ENCODE results near the gene PRKCD. TPM values are rescaled to one million over a fixed set of nuclear protein-coding genes. Genes with fewer than 3 reads are reported as not detected.

The PRKCD gene
- total RNA-seq, 2 donors from 2014 or later, result 15.5 to 16.9 TPM

DNA sequence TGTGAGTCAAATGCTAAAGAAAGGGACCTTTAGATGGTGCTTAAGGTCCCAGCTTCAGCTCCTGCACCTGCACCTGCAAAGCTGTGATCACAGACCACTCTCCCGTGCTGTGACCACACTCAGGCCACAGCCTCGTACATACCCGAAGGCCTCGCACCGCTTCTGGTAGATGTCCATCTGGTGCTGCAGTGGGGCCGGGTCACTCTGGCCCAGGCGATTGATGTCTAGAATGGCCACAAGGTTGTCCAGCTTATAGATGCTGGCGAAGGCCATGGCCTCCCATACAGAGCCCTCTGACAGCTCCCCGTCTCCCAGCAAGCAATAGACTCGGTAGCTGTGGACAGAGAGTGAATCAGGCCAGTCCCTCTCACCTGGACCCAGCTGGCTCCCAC lies 73.8 kb downstream of the PRKCD start:
- 97 to 98% methylated on average over 9 to 10 of the region's 10 CpGs for WGBS, 2 donors
- TF ChIP-seq POLR2A (IDR thresholded peaks at IDR 0.05), result no peak
- TF ChIP-seq, protein P1, sequence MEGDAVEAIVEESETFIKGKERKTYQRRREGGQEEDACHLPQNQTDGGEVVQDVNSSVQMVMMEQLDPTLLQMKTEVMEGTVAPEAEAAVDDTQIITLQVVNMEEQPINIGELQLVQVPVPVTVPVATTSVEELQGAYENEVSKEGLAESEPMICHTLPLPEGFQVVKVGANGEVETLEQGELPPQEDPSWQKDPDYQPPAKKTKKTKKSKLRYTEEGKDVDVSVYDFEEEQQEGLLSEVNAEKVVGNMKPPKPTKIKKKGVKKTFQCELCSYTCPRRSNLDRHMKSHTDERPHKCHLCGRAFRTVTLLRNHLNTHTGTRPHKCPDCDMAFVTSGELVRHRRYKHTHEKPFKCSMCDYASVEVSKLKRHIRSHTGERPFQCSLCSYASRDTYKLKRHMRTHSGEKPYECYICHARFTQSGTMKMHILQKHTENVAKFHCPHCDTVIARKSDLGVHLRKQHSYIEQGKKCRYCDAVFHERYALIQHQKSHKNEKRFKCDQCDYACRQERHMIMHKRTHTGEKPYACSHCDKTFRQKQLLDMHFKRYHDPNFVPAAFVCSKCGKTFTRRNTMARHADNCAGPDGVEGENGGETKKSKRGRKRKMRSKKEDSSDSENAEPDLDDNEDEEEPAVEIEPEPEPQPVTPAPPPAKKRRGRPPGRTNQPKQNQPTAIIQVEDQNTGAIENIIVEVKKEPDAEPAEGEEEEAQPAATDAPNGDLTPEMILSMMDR (IDR thresholded peaks at IDR 0.05), result no peak
- intact Hi-C loops (cut with DNase I), result no loop called here
- no peak overlapping the region for H3K4me3 ChIP-seq
- no peak for ATAC-seq
- peaks cover 0 to 31% of the 10 kb centered on the region in 2 donors for H3K36me3 ChIP-seq (replicated peaks in 1 of 2; ENCODE audit: insufficient read depth in 1 of 2, low read depth in 2 of 2)
- H3K27ac ChIP-seq, result no peak overlapping the region
- peaks cover 39% of the 10 kb centered on the region for H3K4me1 ChIP-seq
- no peaks in the 10 kb centered on the region for H3K27me3 ChIP-seq
- no peaks in the 10 kb centered on the region for H3K9me3 ChIP-seq
- DNase-seq, result no peak

DNA sequence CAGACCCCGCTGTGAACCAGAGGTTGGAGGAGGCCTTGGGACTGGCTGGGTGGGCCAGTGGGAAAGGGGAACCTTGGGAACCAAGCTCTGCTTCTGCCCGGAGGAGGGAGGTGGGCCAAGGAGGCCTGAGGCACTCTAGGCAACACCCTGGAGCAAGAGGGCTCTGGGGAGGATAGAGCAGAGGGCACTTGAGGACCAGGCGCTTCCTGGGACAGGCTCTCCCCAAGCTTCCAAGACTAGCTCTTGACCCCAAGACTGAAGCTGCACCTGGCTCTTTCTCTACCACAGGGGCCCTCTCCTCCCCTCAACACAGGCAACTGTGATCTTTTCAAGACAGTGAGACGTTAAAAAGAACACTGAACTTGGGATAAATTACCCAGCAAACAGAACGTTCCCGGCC lies 74.5 kb downstream of the PRKCD start:
- intact Hi-C loops (cut with DNase I), result no loop called here
- DNase-seq (no peak), ATAC-seq (no peak)
- TF ChIP-seq, protein P1 (IDR thresholded peaks at IDR 0.05), result no peak
- no peak for TF ChIP-seq POLR2A (IDR thresholded peaks at IDR 0.05)
- Histone ChIP-seq H3K4me3 (no peak overlapping the region), H3K27me3 (no peaks in the 10 kb centered on the region), H3K9me3 (no peaks in the 10 kb centered on the region), H3K27ac (peak overlapping the region in 1 of 4 donors; percentile 29), H3K4me1 (peaks cover 44% of the 10 kb centered on the region), H3K36me3 (replicated peaks in 1 of 2; ENCODE audit: insufficient read depth in 1 of 2, low read depth in 2 of 2) (peaks cover 2 to 25% of the 10 kb centered on the region in 2 donors)
- 67 to 86% methylated on average over 5 to 6 of the region's 6 CpGs for WGBS, 2 donors

DNA sequence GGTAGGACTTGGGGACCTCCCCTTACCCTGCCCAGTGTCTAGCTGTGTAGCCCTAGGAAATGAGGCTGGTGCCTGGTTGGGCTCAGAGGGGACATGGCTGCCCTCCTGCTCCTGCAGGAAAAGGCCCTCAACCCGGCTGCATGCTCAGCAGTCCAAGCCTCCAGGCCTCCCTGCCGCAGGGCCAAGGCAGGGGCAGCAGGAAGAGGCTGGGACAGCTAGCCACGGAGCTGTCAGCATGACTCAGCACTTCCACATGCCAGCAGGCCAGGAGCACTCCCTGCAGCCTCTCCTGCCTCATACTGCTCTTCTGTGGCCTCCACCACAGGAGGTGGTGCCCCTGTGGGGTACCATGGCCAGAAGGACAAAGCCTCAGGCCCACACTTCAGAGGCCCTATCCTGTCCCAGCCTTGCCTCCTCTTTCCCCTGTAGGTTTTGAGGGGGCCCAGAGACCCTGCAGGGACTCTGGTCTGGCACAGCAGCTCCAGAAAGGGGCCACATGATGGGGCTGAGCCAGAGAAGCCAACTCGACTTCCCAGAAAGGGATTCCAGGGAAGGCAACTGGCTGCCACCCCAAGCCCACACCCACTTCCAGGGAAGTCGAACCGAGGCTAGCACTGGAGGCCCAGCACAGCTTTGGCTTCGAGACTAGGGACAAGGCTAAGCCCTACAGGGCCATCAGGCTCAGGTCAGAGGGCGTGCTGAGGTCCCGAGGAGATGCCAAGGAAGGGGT lies 75.3 kb downstream of the PRKCD start:
- DNase-seq (peak; percentile 60 to 82 (median 75)), ATAC-seq (peak; percentile 74)
- TF ChIP-seq, protein P1 (IDR thresholded peaks at IDR 0.05), result no peak
- peaks cover 51% of the 10 kb centered on the region for H3K4me1 ChIP-seq
- H3K27ac ChIP-seq, result peak overlapping the region; percentile 18 to 78 (median 32)
- WGBS, 2 donors, result 62 to 93% methylated on average over 2 to 9 of the region's 9 CpGs
- no peaks in the 10 kb centered on the region for H3K9me3 ChIP-seq
- H3K36me3 ChIP-seq (replicated peaks in 1 of 2; ENCODE audit: insufficient read depth in 1 of 2, low read depth in 2 of 2), result peaks cover 5 to 22% of the 10 kb centered on the region in 2 donors
- intact Hi-C loops (cut with DNase I), result no loop called here
- H3K4me3 ChIP-seq, result no peak overlapping the region
- no peaks in the 10 kb centered on the region for H3K27me3 ChIP-seq

DNA sequence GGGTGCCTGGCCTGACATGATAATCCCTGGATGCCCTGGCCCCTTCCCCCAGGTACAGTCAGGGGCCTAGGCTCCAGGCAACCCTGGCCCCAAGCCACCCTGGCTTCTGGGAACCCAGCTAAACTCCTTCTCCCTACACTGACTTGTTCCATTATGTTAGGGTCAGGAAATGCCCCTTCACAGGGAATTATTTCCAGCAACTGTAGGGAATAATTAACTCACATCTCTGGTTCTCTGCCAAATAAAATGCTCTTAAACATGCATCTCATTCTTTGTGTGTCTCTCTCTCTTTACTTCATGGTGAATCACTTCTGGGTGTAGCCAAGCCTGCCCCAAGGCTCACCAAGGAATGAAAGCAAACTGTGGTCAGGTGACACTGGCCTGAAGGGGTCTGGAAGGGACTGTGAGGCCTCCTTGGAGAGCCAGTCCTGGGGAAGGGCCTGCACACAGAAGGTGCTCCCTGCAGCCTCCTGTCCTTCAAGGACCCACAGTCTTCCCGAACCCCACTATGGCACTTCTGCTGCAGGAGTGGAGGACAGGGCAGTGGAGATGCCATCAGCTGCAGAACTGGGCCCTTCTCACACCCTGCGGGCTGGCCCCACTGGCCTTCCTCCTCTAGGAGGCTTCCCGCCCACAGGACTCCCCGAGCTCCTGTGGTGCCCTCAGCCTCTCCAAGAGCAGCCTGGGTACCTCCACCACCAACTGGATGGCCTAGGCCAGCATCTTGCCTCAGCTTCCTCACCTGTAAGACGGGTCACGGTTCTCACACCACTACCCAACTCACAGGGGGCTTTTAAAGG lies 77.2 kb downstream of the PRKCD start:
- Histone ChIP-seq H3K27ac (peak overlapping the region; percentile 30 to 79 (median 65)), H3K4me3 (no peak overlapping the region), H3K27me3 (no peaks in the 10 kb centered on the region), H3K9me3 (no peaks in the 10 kb centered on the region), H3K36me3 (replicated peaks in 1 of 2; ENCODE audit: insufficient read depth in 1 of 2, low read depth in 2 of 2) (peaks cover 5 to 13% of the 10 kb centered on the region in 2 donors), H3K4me1 (peaks cover 71% of the 10 kb centered on the region)
- DNase-seq (peak in 3 of 4 donors; percentile 62 to 64 (median 64)), ATAC-seq (peak; percentile 68)
- TF ChIP-seq POLR2A (IDR thresholded peaks at IDR 0.05), result no peak
- TF ChIP-seq, protein P1 (IDR thresholded peaks at IDR 0.05), result no peak
- intact Hi-C loops (cut with DNase I), result no loop called here
- 67 to 72% methylated on average over 6 of the region's 6 CpGs for WGBS, 2 donors

Measured in body of pancreas (tissue), 4 donors.